HEK293 (cell line): ENCODE measurements around the gene RAI14.

Experiments used
- CTCF ChIA-PET: fragments of 350-600 bp; formaldehyde crosslinking; extraction: SDS; loops from one replicate; lab custom pipeline; 2021; ENCODE audit warnings: antibody characterized with exemption; lab: Yijun Ruan, JAX
- POLR2A ChIA-PET: fragments of 300-600 bp; formaldehyde crosslinking; extraction: SDS; loops from one replicate; lab custom pipeline; 2020; ENCODE audit warnings: antibody characterized with exemption, inconsistent platforms; lab: Yijun Ruan, JAX
- H3K27ac ChIP-seq: fragments of 200-500 bp; sonication (Bioruptor generic); 2 replicates; pipeline ENCODE4 v1.5.1; 2014; ENCODE audit warnings: low read depth, low read length, control low read depth, inconsistent platforms; ENCODE audit errors: extremely low read depth
- H3K36me3 ChIP-seq, 2 experiments: fragments of 200-500 bp in 1 of 2; sonication (Bioruptor generic) in 1 of 2; 1 replicate in 1 of 2; 2 replicates in 1 of 2; pipeline ENCODE4 v1.5.1; 2014 to 2017; ENCODE audit warnings: inconsistent platforms in 2 of 2, low read length in 2 of 2; ENCODE audit not compliant: control insufficient read depth in 2 of 2, insufficient read depth in 1 of 2
- H3K4me1 ChIP-seq: fragments of 200-500 bp; sonication (Bioruptor generic); 2 replicates; pipeline ENCODE4 v1.5.1; 2014; ENCODE audit warnings: mild to moderate bottlenecking, low read length, inconsistent platforms; ENCODE audit not compliant: control insufficient read depth, insufficient read depth
- H3K4me3 ChIP-seq: 2 replicates; pipeline ENCODE4 v1.5.1; 2011; ENCODE audit warnings: low read depth, mild to moderate bottlenecking, control low read depth, low read length, moderate library complexity
- H3K9me3 ChIP-seq: fragments of 200-500 bp; sonication (Bioruptor generic); 2 replicates; pipeline ENCODE4 v1.5.1; 2014; ENCODE audit warnings: low read depth, low read length, inconsistent platforms; ENCODE audit not compliant: control insufficient read depth, insufficient read depth
- PRDM4 ChIP-seq: fragments of 450-650 bp; formaldehyde crosslinking; IDR thresholded peaks from 2 replicates; pipeline ENCODE4 v1.5.1; 2017; ENCODE audit warnings: missing biosample characterization, missing genetic modification characterization
- REST ChIP-seq: fragments of 450-650 bp; formaldehyde crosslinking; IDR thresholded peaks from 2 replicates; pipeline ENCODE4 v1.5.1; 2016; ENCODE audit warnings: missing biosample characterization, missing genetic modification characterization
- SALL2 ChIP-seq: fragments of 450-650 bp; formaldehyde crosslinking; IDR thresholded peaks from 2 replicates; pipeline ENCODE4 v1.5.0; 2017; ENCODE audit warnings: missing biosample characterization, mild to moderate bottlenecking, missing genetic modification characterization, borderline replicate concordance
- ZBTB1 ChIP-seq: fragments of 450-650 bp; formaldehyde crosslinking; IDR thresholded peaks from 2 replicates; pipeline ENCODE4 v1.5.1; 2016; ENCODE audit warnings: missing biosample characterization, missing genetic modification characterization
- ZEB2 ChIP-seq: fragments of 450-650 bp; formaldehyde crosslinking; IDR thresholded peaks from 2 replicates; pipeline ENCODE4 v1.5.1; 2016; ENCODE audit warnings: missing biosample characterization, missing genetic modification characterization
- ZNF169 ChIP-seq: fragments of 450-650 bp; formaldehyde crosslinking; IDR thresholded peaks from 2 replicates; pipeline ENCODE4 v1.5.1; 2016; ENCODE audit warnings: missing biosample characterization, missing genetic modification characterization
- ZNF280C ChIP-seq: fragments of 450-650 bp; formaldehyde crosslinking; IDR thresholded peaks from 2 replicates; pipeline ENCODE4 v1.5.1; 2016; ENCODE audit warnings: missing biosample characterization, missing genetic modification characterization
- ZNF302 ChIP-seq: fragments of 450-650 bp; formaldehyde crosslinking; IDR thresholded peaks from 2 replicates; pipeline ENCODE4 v1.5.1; 2016; ENCODE audit warnings: missing biosample characterization, missing genetic modification characterization, low read depth
- ZNF391 ChIP-seq: fragments of 450-650 bp; formaldehyde crosslinking; IDR thresholded peaks from 2 replicates; pipeline ENCODE4 v1.5.1; 2016; ENCODE audit warnings: low read depth, missing biosample characterization, missing genetic modification characterization, borderline replicate concordance
- ZNF561 ChIP-seq: fragments of 450-650 bp; IDR thresholded peaks from 2 replicates; pipeline ENCODE4 v1.5.1; 2018; ENCODE audit warnings: missing biosample characterization, missing genetic modification characterization, borderline replicate concordance
- ZNF610 ChIP-seq: fragments of 450-650 bp; formaldehyde crosslinking; IDR thresholded peaks from 2 replicates; pipeline ENCODE4 v1.5.1; 2016; ENCODE audit warnings: missing biosample characterization, missing genetic modification characterization, borderline replicate concordance
- ZSCAN5A ChIP-seq: fragments of 450-650 bp; formaldehyde crosslinking; IDR thresholded peaks from 2 replicates; pipeline ENCODE4 v1.5.1; 2016; ENCODE audit warnings: missing biosample characterization, missing genetic modification characterization
- TF ChIP-seq, protein P1 (sequence below): fragments of 450-650 bp; formaldehyde crosslinking; IDR thresholded peaks from 2 replicates; pipeline ENCODE4 v1.5.0; 2017; ENCODE audit warnings: missing biosample characterization, missing genetic modification characterization, borderline replicate concordance

The RAI14 gene

DNA sequence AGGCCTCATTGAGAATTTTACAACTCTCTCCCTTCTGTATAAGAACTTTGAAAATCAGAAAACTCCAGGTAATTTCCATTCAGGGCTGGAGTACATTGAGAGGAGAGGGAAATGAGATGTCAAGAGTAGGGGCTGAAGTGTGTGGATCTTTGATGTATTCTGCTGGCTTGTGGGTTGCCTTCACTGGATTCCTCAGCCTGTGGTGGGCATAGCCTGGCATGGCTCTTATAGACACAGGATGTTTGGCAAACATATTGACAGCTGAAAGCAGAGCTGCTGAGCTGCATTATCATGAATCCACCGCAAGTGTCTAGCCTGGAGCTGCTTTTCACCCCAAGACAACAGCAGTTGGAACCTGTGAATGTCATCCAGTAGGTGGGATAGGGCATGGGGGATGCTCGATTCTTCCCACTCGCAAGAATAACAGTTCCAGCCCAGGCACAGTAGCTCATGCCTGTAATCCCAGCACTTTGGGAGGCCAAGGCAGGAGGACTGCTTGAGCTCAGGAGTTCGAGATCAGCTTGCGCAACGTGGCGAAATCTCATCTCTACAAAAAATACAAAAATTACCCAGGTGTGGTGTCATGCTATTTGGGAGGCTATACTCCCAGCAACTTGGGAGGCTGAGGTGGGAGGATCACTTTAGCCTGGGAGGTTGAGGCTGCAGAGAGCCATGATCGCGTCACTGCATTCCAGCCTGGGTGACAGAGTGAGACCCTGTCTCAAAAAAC, 146.9 kb downstream of the RAI14 start:
- Histone ChIP-seq H3K4me3 (no peak overlapping the region), H3K9me3 (no peaks in the 10 kb centered on the region), H3K4me1 (no peaks in the 10 kb centered on the region), H3K36me3 (peaks cover 19 to 40% of the 10 kb centered on the region in 2 experiments), H3K27ac (no peak overlapping the region)
- POLR2A ChIA-PET = no interaction called here
- CTCF ChIA-PET = no interaction called here
- TF ChIP-seq REST (tag by site-specific recombination) = no peak
- TF ChIP-seq, protein P1, sequence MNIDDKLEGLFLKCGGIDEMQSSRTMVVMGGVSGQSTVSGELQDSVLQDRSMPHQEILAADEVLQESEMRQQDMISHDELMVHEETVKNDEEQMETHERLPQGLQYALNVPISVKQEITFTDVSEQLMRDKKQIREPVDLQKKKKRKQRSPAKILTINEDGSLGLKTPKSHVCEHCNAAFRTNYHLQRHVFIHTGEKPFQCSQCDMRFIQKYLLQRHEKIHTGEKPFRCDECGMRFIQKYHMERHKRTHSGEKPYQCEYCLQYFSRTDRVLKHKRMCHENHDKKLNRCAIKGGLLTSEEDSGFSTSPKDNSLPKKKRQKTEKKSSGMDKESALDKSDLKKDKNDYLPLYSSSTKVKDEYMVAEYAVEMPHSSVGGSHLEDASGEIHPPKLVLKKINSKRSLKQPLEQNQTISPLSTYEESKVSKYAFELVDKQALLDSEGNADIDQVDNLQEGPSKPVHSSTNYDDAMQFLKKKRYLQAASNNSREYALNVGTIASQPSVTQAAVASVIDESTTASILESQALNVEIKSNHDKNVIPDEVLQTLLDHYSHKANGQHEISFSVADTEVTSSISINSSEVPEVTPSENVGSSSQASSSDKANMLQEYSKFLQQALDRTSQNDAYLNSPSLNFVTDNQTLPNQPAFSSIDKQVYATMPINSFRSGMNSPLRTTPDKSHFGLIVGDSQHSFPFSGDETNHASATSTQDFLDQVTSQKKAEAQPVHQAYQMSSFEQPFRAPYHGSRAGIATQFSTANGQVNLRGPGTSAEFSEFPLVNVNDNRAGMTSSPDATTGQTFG = no peak
- TF ChIP-seq ZNF280C (tag by site-specific recombination) = no peak
- TF ChIP-seq ZNF561 (tag by site-specific recombination) = no peak
- no peak for TF ChIP-seq ZNF169 (tag by site-specific recombination)
- no peak for TF ChIP-seq ZSCAN5A (tag by site-specific recombination)
- no peak for TF ChIP-seq ZNF302 (tag by site-specific recombination)

DNA sequence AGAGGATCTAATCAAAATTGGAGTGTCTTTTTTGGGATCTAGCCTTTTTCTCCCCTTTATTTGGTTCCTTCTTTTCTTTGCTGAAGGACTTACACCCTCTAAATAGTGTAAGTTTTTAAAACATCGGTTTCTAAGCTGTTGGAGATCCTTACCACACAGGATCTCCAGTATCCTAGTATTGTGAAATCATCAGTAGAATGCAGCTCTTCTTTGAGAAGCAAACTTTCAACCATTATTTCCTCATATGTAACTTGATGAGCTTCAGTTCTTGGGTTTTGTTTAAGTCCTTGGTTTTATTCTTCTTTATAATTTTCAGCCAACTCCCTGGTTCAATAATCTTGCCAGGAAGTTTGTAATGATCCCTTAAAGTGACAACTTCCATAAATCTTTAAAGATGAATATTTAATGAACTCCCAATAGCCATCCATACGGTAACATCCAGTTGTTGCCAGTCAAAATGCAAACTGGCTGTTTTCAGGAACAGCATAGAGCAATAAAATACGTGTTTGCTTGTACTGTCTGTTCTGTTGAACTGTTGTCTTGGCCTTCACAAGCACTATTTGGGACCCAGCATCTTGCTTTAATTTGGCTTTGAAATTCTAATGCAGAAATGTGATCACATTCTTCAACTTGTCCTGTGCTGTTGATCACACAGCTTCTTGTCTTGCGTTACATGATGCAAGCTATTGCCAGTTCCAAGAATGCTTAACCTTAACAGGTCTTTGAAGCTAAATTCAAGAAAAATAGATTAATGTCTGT, 148.0 kb downstream of the RAI14 start:
- Histone ChIP-seq H3K9me3 (no peaks in the 10 kb centered on the region), H3K36me3 (peaks cover 16 to 35% of the 10 kb centered on the region in 2 experiments), H3K4me1 (no peaks in the 10 kb centered on the region), H3K27ac (no peak overlapping the region), H3K4me3 (no peak overlapping the region)
- CTCF ChIA-PET = interaction anchor here (1.5 kb wide), 1 partner anchor 200 kb away, joined by 3 read pairs; no protein-coding TSS in a partner anchor
- POLR2A ChIA-PET = no interaction called here
- no peak for TF ChIP-seq PRDM4 (tag by site-specific recombination)
- no peak for TF ChIP-seq ZEB2 (tag by site-specific recombination)
- TF ChIP-seq ZNF610 (tag by site-specific recombination) = no peak
- TF ChIP-seq ZSCAN5A (tag by site-specific recombination) = no peak
- TF ChIP-seq ZBTB1 = no peak
- no peak for TF ChIP-seq ZNF391
- TF ChIP-seq SALL2 (tag by site-specific recombination) = no peak
